ENCODE measurements around the gene ZNF582.

Gene ZNF582

DNA sequence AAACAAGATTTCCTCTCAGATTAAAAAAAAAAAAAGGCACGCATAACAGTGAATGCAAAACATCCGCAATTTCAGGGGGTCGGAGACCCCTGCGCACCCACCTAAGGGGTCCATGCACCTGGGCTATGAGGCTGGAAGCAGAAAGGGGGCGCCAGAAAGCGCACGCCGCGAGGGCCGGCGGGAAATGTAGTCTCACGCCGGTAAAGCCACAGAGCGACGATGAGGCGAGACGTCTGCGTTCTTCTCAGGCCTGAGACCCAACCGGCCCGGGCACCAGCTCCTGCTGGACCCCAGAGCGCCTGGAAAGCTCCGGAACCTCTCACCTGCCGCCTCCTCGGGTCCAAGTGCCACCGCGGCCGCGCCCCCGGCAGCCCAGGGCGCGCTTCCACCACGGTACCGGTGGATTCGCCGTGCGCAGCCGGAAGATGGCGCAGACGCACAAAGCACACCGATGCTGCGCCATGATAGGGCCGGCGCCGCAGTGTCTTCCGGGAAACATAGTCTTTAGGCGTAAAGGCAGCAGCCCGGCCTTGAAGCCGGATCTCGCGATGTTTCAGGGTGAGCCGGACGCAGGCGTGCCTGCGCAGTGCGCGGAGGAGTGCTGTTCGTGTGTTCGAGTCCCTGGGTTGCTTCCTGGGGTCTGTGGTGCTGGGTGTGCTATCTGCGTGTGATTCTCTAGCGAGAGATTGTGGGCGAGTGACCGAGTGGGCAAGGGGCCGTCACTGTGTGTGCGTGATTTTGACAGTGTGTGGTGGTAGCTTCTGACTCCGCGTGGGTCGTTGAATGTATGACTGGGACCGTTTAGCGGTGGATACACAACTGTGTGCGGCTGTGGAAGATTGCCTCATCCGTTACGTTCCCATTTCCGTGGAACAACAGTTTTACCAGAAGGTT is at the start of gene ZNF582:
Gene ZNF582, minus strand, starts transcription at position 416 of the 894 bp plus-strand sequence. CDS start 1,782 bp downstream, outside the sequence.
- peak; percentile 17 for FAIRE-seq

DNA sequence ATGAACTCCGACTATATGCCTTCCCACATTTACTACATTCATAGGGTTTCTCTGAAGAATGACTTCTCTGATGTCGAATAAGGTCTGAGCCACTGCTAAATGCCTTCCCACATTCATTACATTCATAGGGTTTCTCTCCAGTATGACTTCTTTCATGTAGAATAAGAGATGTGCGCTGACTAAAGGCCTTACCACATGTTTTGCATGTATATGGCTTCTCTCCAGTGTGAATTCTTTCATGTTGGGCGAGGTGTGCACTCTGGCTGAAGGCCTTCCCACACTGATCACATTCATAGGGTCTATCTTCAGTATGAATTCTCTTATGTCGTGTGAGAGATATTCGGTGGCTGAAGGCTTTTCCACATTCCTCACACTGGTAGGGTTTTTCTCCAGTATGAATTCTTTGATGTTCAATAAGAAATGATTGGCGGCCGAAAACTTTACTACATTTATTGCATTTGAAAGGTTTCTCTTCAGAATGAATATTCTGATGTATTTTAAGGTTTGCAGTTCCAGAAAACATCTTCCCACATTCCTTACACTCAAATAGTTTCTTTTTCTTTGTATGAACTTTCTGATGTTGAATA is 48.0 kb upstream of the ZNF582 start:
- no peak for FAIRE-seq

DNA sequence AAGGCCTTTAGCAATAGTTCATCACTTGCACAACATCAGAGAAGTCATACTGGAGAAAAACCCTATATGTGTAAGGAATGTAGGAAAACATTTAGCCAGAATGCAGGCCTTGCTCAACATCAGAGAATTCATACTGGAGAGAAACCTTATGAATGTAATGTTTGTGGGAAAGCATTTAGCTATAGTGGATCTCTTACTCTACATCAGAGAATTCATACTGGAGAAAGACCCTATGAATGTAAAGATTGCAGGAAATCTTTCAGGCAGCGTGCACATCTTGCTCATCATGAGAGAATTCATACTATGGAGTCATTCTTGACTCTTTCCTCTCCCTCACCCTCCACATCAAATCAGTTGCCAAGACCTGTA is 30.6 kb upstream of the ZNF582 start:
- FAIRE-seq = no peak

DNA sequence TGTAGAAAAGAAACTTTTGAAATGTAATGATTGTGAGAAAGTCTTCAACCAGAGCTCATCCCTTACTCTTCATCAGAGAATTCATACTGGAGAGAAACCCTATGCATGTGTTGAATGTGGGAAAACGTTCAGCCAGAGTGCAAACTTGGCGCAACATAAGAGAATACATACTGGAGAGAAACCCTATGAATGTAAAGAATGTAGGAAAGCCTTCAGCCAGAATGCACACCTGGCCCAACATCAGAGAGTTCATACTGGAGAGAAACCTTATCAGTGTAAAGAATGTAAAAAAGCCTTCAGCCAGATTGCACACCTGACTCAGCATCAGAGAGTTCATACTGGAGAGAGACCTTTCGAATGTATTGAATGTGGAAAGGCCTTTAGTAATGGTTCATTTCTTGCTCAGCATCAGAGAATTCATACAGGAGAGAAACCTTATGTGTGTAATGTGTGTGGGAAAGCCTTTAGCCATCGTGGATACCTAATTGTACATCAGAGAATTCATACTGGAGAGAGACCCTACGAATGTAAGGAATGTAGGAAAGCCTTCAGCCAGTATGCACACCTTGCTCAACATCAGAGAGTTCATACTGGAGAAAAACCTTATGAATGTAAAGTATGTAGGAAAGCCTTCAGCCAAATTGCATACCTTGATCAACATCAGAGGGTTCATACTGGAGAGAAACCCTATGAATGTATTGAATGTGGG is 30.1 kb upstream of the ZNF582 start:
- FAIRE-seq = no peak

DNA sequence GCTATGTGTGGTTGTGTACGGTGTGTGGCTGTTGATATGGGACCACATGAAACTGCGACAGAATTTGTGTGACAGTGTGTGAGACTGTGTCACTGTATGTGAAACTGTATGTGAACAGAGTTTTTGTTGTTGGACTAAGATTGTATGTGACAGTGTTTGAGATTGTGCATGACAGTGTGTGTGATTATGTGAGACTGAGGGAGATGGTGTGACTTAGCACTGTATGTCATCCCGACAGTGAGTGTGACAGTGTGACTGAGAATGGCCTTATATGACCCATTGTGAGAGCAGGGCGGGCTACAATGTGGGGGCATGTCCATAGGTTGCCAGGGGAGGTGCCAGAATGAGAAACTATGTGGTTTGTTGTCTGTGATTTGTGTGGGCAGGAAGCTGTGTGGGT is 11.7 kb upstream of the ZNF582 start:
- FAIRE-seq = no peak

DNA sequence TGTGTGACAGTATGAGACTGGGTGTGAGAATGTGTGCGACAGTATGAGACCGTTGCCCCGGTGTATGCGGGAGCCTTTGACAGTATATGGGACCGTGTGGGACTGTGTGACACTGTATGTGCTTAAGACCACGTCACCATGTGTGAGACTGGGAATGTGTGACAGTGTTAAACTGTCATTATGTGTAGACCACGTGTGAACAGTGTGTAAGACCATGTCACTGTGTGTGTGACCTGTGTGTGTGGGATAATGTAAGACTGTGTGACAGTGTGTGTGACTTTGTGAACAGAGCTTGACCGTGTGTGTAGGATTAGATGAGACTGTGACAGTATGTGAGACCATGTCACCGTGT is 11.3 kb upstream of the ZNF582 start:
- no peak for FAIRE-seq

DNA sequence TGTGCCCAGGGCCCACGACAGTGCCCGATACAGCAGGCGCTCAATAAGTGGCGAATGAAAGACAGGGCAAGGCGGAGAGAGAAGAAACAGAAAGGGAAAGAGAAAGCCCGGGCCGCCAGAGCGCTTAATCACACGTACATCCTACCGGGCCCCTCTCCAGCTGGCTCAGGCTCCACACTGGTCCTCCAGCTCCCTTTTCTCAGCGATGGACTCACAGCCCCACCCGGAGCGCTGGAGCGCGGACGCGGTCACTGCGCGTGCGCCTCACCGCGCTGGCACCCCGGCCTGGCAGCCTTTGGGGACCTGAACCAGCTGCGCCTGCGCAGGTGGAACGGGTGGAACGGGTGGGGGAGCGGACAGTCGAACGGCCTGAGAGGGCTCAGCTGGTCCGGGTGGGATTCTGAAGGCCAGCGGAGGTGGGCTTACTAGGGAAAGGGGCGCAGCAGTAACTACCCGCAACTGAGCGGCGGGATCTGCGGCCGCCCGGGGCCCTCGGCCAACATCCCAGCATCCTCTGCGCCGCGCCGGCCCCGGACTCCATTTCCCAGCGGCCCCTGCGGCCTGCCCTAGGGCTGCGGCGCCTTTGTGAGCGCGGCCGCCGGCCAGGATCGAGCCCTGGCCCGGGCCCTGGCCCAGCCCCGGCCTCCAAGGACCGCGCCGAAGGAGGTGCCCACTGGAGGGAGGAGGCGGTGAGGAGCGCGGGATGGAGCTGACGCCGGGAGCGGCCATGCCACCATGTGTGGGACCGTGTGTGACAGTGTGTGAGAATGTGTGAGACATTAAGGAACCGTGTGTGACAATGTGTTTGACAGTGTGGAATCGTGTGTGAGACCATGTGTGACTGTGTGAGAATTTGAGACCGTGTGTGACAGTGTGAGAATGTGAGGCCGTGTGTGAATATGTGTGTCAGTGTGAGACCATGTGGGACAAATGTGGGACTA is 10.7 kb upstream of the ZNF582 start, which contains the start of gene ZNF583:
Gene ZNF583, plus strand, starts transcription at position 569 of the 941 bp plus-strand sequence. CDS start 2,783 bp downstream, outside the sequence.
- no peak for FAIRE-seq

DNA sequence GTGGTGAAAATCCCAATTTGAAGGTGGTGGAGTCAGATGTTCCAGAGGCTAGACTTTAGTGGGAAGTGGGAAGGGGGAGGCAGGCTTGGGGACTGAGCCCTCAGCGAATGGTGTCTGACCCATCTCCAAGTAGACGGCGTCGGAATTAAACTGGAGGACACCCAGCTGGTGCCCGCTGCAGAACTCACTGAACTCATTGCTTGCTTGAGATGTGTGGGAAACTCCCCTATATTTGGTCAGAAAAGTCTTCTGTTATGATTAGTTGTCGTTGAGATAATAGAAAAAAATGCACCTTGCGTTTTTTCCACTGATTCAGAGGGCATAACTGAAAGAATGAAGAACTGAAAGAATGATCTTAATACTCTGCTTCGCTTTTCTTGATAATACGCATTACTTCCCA is 9.9 kb upstream of the ZNF582 start:
- no peak for FAIRE-seq

DNA sequence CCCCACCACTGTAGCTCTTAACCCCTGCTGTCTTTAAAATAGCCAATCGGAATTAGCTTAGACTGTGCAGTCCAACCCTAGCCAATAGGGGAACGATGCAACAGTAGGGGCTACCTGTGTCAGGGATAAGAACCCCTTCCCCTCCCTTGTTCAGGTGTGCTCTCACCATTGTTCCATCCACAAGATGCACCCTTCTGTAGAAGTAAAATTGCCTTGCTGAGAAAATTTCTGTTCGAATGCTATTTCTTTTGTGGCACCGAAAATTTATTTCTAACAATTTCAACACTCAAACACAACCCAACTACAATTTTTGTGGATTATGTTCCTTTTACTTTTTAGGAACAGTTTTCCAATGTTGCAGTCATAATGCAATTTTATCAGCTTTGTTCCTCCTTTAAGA is 7.2 kb upstream of the ZNF582 start:
- no peak for FAIRE-seq

DNA sequence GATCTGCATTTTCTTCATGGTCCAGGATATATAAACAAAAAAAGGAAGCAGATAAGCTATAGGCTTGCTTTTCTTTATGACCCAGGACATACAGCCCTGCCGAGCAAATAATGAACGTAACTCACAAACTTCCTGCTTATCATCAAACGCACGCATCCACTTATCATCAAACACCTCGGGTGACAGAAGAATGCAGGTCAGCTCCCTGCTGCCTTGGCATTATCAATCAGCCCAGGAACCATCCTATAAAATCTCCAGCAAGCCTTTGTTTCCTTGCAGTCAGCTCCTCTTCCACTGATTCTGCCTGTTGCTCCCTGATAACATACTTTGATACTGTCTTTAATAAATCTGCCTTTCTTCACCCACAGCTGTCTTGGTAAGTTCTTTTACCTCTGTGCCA is 5.5 kb upstream of the ZNF582 start:
- no peak for FAIRE-seq

DNA sequence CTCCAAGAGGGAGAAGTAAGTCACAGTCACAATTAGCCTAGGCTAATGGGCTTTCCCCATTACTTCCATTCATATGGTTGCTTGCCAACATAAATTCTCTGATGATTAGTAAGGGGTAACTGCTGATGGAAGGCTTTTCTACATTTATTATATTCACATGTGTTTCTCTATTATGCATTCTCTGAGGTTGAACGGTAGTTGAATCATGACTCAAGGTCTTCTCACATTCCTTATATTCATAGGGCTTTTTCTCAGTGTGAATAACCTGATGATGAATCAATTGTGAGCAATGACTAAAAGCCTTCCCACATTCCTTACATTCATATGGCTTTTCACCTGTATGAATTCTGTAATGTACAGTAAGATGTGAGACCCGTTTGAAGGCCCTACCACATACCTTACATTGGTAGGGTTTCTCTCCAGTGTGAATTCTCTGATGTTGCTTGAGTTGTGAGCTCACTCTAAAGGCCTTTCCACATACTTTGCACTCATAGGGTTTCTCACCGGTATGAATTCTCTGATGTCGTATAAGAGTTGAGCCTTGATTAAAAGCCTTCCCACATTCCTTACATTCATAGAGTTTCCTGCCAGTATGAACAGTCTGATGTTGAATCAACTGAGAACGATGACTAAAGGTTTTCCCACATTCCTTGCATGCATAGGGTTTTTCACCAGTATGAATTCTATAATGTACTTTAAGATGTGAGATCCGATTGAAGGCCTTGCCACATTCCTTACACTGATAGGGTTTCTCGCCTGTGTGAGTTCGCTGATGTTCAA is 9.3 kb downstream of the ZNF582 start:
- FAIRE-seq = no peak

DNA sequence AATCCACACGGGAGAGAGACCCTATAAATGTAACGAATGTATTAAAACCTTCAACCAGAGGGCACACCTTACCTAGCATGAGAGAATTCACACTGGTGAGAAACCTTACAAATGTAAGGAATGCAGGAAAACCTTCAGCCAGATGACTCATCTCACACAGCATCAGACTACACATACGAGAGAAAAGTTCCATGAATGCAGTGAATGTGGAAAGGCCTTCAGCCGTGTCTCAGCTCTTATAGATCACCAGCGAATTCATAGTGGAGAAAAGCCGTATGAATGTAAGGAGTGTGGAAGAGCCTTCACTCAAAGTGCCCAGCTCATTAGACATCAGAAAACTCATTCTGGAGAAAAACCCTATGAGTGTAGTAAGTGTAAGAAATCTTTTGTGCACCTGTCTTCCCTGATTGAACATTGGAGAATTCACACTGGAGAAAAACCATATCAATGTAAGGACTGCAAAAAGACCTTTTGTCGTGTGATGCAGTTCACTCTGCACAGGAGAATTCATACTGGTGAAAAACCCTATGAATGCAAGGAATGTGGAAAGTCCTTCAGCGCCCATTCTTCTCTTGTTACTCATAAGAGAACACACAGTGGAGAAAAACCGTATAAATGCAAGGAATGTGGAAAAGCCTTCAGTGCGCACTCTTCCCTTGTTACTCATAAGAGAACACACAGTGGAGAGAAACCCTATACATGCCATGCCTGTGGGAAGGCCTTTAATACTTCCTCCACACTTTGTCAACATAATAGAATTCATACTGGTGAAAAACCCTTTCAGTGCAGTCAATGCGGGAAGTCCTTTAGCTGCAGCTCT is 16.0 kb downstream of the ZNF582 start:
- FAIRE-seq = no peak

DNA sequence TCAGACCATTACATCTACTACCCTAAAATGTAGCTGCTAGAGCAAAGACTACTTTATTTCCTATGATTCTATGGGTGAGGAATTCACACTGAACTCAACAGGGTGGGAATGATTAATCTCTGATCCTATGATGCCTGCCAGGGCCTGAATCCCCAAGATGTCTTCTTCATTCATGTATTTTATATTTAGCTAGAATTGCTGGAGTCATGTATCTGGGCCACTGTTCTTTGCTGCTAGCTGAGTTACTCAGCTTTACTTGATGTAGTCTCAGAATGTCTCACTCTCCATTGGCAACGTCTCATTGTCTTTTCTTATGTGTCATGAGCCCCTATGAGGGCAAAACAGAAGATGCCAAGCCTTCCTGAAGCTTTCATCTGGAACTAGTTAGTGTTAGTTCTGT is 21.1 kb downstream of the ZNF582 start:
- FAIRE-seq = no peak

DNA sequence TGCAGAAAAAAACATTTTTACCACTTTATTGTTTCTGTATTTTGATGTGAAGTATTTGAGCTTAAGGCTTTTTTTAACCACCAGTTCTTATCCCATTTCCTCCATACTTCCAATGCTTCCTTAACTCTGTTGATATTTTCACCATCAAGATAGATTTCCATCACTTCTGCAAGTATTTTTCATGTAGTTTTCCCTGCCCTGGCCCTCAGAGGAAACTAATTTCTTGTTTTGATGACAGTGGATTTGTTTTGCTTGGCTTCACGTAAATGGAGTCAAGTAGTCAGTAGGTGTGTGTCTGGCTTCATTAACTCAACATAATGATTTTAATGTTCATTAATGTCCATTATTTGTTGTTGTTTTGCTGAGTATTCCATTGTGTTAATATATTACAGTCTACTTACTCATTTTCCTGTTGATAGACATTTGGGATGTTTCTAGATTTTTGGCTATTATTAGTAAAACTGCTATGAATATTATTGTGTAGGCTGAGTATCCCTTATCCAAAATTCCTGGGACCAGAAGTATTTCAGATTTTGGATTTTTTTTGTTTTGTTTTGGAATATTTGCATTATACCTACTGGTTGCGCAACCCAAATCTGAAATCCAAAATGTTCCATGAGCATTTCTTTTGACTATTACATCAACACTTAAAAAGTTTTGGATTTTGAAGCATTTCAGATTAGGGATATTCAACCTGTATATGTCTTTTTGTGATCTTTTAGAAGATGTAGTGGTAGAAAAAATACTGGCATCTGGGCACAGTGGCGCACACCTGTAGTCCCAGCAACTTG is 23.3 kb downstream of the ZNF582 start:
- no peak for FAIRE-seq

DNA sequence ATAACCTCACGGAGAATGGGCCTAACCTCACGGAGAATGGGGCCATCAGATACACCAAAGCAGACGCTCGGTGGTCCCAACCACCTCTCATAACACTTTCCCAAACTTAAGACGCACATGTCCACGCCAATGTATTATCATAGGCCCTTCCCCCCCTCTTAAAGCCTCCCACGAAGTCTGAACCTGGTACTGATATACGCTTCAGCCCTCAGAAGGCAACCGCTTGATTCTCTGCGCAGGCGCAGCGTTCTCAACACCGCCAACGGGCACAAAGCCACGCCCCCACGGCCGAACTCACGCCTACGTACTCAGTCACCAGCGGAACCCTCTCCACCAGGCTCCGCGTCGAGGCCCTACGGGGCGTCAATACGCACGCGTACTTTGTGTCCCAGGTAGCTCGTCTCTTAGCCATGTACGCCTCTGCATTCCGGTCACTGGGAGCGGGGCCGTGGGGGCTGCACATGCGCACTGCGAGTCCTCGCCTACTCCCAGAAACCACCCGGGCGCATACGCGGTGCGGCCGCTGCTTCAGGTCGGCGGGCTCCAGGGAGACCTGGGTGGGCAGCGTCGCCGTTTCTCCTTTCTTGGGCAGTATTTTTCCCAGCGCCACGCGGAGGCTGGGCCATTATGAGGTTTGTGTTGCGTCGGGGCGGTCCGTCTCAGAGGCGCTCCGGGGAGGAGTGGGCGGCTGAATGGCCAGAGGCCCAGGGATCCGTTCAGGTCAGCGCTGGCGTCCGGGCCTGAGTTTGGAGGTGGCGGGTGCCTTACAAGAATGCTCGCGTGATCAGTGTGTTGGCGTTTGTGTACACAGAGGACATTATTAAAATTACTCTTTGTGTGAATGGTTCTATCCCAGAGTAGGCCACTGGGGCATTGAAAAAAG is 25.3 kb downstream of the ZNF582 start:
- FAIRE-seq = no peak

DNA sequence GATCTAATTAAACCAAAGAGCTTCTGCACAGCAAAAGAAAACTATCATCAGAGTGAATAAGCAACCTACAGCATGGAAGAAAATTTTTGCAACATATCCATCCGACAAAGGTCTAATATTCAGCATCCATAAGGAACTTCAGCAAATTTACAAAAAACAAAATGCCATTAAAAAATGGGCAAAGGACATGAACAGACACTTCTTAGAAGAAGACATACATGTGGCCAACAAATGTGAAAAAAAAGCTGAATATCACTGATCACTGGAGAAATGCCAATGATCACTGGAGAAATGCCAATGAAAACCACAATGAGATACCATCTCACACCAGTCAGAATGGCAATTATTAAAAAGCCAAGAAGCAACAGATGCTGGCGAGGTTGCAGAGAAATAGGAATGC is 32.5 kb downstream of the ZNF582 start:
- FAIRE-seq = no peak

DNA sequence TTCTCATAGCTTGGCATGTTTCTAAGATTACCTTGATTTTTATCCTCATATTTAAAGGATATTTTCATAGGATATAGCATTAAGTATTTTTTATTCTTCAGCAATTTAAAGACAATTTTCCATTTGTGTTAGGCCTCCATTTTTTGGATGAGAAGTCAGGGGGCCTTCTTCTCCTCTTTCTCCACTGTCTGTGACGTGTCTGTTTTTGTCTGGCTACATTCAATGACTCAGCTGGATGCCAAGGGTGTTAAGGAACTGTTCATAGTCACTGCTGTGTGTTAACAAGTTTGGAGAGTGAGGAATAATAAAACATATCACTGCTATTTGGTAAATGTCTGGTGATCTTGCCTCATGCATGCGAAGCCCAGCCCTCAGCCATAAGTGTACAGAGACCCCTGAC is 36.4 kb downstream of the ZNF582 start:
- no peak for FAIRE-seq

DNA sequence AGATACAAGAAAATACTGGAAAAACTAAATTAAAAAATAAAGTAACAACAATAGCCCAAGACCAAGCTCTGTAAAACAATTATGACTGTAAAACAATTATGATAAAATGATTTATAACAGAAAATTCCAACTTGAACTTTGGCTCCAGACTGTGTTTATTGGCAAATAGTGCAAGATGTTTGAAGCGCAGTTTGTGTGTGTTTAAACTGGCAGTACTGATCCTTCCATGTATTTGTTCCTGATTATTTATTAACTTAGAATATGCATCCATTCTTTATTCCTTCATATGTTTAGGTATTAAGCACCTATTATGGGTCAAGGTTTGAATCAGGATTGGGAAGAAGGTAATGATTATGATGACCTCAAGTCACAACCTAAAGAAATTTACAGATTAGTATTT is 37.8 kb downstream of the ZNF582 start:
- FAIRE-seq = peak; percentile 24

DNA sequence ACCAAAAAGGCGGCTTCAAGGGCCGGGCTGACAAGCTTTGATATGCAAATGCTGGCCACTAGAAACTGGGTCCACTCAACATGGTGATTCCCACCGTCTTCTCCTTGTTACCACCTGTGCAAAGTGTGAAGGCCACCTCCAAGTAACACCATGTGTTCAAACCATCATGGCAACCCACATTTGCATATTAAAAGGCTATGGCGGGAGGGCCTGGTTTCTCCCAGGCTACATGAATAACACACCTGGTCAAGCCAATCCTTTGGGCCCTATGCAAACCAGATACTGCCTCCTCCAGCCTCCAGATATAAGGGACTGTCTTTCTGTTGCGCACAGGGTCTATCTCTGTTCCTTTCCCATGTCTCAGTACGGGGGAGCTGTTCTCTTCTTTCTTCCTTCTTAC is 42.1 kb downstream of the ZNF582 start:
- no peak for FAIRE-seq

Measured in islet of Langerhans (tissue), 1 donor.